UCSD-AML1 (cell line): ENCODE results near the gene CLTCL1.
"Not testable (repeated sequence)": the region's sequence is repeated elsewhere in the genome, so short reads cannot be mapped to it uniquely, and the experiment has no call there.

Experiments used
- DNase-seq: peaks from one replicate; lab custom pipeline; 2025; ENCODE audit not compliant: unreplicated experiment; lab: John Stamatoyannopoulos, UW

CLTCL1 gene

GRCh38 chr22:19220867-19221266 lies 70.7 kb downstream of the CLTCL1 start:
- no peak for DNase-seq

GRCh38 chr22:19218541-19219233 lies 72.8 kb downstream of the CLTCL1 start:
- no peak for DNase-seq

DNA sequence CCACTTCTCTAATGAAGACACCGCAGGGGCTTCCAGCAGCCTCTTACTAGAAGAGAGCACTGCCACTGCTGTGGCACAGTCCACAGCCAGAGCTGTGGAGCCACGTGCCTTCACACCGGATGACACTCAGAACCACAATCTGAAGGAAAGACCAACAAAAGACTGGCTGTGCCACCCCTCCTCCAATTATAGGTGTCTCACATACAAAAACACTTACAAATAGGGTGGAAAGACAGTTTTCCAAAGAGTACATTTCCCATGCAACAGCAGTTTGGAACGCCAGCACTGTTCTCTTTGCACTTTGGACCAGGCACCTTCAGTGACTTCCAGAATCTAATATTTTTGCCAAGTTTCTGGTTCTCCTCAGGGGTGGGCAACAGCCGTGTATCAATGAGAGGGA lies 74.9 kb downstream of the CLTCL1 start:
- no peak for DNase-seq

- no peak for DNase-seq
These were observed 76.2 kb downstream of the CLTCL1 start for GRCh38 chr22:19215360-19215759.

DNA sequence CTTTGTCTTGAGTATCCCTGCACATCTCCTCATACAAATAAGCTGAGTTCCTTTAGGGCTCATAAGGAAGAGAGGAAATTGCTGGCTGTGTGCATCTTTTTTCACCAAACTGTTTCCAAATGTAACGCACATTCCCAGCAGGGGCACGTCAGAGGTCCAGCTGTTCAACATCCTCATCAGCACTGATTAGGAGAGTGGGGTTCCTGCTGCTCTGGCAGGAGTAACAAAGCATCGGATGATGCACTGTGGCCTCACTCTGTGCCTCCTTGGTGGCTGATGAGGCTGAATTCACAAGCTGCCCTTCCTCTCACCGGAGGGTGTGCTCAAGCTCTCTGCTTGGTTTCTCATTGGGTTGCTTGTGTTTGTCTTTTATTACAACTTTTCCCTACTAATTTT lies 77.4 kb downstream of the CLTCL1 start:
- no peak for DNase-seq

- no peak for DNase-seq
These were observed 78.0 kb downstream of the CLTCL1 start for GRCh38 chr22:19213442-19214077.

DNA sequence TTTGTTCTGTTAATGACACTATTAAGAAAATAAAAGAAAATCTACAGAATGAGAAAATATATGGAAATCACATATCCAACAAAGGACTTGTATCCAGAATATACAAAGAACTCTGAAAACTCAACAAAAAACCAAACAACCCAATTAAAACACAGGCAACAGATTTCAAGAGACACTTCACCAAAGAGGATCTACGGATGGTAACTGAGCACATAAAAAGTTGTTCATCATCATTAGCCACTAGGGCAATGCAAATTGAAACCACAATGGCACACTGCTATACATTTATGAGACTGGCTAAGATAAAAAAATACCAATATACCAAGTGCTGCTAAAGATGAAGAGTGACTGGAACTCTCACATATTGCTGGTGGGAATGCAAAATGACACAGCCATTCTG lies 78.5 kb downstream of the CLTCL1 start:
- no peak for DNase-seq

DNA sequence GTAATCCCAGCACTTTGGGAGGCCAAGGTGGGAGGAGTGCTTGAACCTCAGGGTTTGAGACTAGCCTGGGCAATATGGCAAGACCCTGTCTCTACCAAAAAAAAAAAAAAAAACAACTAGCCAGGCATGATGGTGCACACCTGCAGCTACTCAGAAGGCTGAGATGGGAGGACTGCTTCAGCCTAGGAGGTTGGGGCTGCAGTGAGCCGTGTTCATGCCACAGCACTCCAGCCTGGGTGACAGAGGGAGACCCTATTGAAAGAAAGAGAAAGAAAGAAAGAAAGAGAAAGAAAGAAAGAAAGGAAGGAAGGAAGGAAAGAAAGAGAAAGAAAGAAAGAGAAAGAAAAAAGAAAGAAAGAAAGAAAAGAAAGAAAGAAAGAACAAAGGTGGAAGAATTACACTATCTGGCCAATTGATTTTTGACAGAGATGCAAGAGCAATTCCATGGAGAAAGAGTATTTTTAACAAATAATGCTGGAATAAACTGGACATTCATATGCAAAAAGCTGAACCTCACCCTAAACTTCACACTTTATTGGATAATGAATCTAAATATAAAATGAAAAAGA lies 79.1 kb downstream of the CLTCL1 start:
- no peak for DNase-seq

GRCh38 chr22:19210188-19210587 lies 81.3 kb downstream of the CLTCL1 start:
- DNase-seq: no peak

DNA sequence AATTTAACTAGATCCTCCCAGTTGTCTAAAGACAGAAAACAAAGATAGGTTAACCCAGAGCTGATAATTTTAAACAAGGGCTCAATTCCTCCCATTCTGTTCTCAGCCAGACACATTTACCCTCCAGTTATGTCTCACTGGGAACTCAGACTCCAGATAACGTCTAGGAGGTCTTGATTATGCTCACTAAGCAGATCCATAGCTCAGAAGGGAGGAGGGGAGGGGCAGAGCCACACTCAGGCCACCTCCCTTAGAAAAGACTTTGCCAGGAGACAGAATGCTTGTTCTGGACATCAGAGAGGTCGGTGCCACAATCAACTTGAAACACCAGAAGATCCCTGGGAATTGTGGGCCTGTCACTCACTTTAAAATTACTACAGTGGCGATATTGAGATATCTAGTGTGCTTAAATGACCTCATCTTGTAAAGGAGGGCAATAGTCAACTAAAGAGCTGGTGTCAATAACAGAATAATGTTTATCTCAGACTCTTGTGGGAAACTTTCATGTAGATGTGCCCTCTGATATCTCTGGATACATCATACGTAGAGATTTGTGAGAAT lies 83.2 kb downstream of the CLTCL1 start:
- DNase-seq: no peak

- DNase-seq: no peak
These were observed 83.6 kb downstream of the CLTCL1 start for GRCh38 chr22:19207884-19208283.

- DNase-seq: no peak
These were observed 84.1 kb downstream of the CLTCL1 start for GRCh38 chr22:19207401-19207808.

DNA sequence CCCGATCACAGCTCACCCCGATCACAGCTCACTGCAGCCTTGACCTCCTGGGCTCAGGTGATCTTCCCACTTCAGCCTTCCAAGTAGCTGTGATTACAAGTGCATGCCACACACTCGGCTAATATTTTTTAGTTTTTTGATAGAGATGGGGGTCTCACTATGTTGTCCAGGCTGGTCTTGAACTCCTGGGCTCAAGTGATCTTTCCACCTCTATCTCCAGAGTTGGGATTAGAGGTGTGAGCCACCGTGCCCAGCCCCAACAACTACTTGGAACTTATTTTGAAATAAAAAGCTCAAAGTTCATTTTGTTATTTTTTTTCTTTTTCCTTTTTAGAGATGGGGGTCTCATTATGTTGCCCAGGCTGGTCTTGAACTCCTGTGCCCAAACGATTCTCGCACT lies 85.2 kb downstream of the CLTCL1 start:
- no peak for DNase-seq

DNA sequence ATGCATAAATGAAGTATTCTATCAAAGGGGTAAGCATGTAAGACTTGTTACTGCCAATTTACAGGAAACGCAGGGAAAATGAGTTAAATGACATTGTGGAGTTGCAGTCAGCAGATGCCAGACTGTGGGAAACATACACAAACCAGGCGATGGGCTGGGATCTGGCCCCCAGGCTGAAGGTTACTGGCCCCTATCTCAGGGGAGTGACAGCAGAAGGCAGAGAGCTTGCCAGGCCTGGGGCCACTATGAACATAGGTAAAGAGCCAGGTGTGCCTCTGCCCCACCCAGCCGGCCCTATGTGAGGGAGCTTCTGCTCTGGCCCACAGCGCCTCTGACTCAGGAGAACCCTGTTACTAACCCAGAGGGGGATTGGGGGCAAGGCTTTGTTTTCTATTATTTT lies 86.9 kb downstream of the CLTCL1 start:
- no peak for DNase-seq

GRCh38 chr22:19203834-19204233 lies 87.7 kb downstream of the CLTCL1 start:
- DNase-seq: no peak

GRCh38 chr22:19202799-19203186 lies 88.7 kb downstream of the CLTCL1 start:
- DNase-seq: not testable (repeated sequence)

GRCh38 chr22:19201869-19202798 lies 89.4 kb downstream of the CLTCL1 start:
- DNase-seq: no peak

DNA sequence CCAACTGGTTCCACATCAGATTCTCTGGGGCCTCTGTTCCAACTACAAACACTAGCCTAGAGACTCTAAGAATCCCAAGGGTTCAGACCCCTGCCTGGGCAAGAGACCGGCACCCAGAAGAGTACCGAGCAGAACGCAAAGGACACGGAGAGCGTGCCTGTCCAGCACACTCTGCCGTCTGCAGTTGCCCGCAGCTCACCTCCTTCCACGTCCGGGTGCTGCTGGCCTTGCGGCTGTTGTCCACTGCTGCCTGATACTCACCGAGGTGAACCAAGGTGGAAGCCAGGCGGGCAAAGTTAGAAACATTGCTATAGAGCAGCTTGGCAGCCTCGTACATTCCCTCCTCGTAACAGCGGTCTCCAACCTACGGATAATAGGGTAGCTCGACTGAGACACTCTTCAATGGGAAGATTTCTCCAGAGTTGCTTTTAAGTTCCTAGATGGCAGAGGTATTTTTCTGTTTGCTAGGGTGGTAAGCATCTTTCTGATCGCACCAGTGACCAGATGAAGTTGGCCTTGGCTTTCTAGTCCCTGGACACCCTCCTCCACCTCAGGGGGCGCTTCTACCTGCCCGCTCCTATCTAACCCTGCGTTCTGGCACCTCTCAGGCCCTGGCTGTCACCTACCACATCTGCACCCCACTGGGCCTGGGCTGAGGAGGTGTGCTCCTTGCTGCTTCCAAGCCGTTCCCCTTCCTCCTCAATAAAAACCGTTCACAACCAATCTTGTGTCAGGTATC lies 90.2 kb downstream of the CLTCL1 start:
- no peak for DNase-seq

DNA sequence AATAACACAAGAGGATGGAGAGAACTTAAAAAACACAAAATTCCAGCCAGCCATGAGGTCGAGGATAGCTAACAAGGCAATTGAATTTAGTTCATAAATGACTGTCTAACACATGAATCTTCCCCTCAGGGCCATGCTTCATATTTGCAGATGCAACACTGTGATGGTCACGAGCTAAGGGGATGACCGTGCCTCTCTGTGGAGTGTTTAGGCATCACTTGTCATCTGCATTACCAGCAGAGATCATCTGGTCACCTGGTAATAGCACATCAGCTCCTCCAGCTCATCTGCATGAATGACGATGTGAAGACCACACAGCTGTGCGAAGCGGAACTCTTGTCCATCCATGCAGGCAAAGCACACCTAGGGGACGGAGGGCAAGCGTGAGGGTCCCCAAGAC lies 92.0 kb downstream of the CLTCL1 start:
- DNase-seq: no peak

DNA sequence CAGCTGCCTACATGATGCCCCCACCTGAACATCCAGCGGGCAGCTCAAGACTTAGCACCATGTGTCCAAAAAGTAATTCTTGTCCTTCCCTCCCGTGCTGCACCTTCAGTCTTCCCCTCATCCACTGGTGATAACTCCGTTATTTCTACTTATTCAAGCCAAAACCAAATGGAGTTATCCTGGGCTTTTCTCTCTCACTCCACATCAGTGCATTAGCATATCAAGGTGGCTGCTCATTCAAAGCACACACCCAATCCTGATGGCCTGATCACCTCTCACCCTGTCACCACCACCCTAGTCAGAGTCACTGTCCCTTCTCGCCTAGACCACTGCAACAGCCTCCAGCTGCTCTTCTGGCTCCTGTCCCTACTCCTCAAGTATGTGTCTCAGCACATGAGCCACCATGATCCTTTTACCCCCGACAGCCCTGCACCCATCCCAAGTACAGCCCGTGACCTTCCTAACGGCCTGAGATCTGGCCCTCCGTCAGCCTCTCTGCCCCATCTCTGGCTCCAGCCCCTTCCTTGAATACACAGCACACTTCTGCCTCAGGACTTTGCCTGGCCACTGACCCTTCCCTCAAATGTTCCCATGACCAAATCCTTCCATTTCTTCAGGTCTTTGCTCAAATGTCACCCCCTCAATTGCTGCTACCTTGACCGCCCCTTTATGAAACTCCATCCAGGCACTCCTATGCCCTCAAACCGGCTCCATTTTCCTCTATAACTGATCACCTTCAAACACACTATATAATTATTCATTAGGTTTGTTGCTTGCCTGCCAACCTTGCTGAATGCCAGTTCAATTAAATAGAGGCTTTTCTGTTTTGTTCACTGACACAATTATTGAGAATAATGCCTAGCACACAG lies 93.3 kb downstream of the CLTCL1 start:
- DNase-seq: no peak
